HG03342 (cell line): Measurements from ENCODE around the gene TRAPPC10.
"Not testable (repeated sequence)": the region's sequence is repeated elsewhere in the genome, so short reads cannot be mapped to it uniquely, and the experiment has no call there.

Experiments
- ATAC-seq: cut with Tn5 transposase; IDR thresholded peaks from one replicate; pipeline ENCODE4 v1.9.1; 2021; ENCODE audit warnings: mild to moderate bottlenecking, moderate library complexity; ENCODE audit not compliant: unreplicated experiment

The TRAPPC10 gene

GRCh38 chr21:44134732-44135131, 122.6 kb downstream of the TRAPPC10 start:
- not testable (repeated sequence) for ATAC-seq

GRCh38 chr21:44138039-44138438, 125.9 kb downstream of the TRAPPC10 start:
- not testable (repeated sequence) for ATAC-seq

- ATAC-seq, result not testable (repeated sequence)
Measured at GRCh38 chr21:44139787-44140551, 127.9 kb downstream of the TRAPPC10 start.

- not testable (repeated sequence) for ATAC-seq
Measured at GRCh38 chr21:44140552-44140932, 128.4 kb downstream of the TRAPPC10 start.

GRCh38 chr21:44142470-44142869, 130.4 kb downstream of the TRAPPC10 start:
- ATAC-seq, result not testable (repeated sequence)

- ATAC-seq, result peak; percentile 44
Measured at GRCh38 chr21:44143380-44143779, 131.3 kb downstream of the TRAPPC10 start.

- not testable (repeated sequence) for ATAC-seq
Measured at GRCh38 chr21:44143996-44144395, 131.9 kb downstream of the TRAPPC10 start.

- ATAC-seq, result not testable (repeated sequence)
Measured at GRCh38 chr21:44144784-44145602, 132.9 kb downstream of the TRAPPC10 start.

GRCh38 chr21:44145616-44146015, 133.5 kb downstream of the TRAPPC10 start:
- ATAC-seq, result not testable (repeated sequence)

GRCh38 chr21:44147108-44147507, 135.0 kb downstream of the TRAPPC10 start:
- ATAC-seq, result not testable (repeated sequence)

GRCh38 chr21:44150255-44150654, 138.1 kb downstream of the TRAPPC10 start:
- not testable (repeated sequence) for ATAC-seq

GRCh38 chr21:44153214-44153888, 141.2 kb downstream of the TRAPPC10 start:
- not testable (repeated sequence) for ATAC-seq

- ATAC-seq, result not testable (repeated sequence)
Measured at GRCh38 chr21:44153889-44154228, 141.8 kb downstream of the TRAPPC10 start.

GRCh38 chr21:44154816-44155230, 142.7 kb downstream of the TRAPPC10 start:
- peak; percentile 22 for ATAC-seq

- ATAC-seq, result peak; percentile 41
Measured at GRCh38 chr21:44155231-44155993, 143.3 kb downstream of the TRAPPC10 start.

GRCh38 chr21:44155994-44156380, 143.9 kb downstream of the TRAPPC10 start:
- ATAC-seq, result not testable (repeated sequence)
